Measurements from ENCODE around the gene AMBP.

The AMBP gene

DNA sequence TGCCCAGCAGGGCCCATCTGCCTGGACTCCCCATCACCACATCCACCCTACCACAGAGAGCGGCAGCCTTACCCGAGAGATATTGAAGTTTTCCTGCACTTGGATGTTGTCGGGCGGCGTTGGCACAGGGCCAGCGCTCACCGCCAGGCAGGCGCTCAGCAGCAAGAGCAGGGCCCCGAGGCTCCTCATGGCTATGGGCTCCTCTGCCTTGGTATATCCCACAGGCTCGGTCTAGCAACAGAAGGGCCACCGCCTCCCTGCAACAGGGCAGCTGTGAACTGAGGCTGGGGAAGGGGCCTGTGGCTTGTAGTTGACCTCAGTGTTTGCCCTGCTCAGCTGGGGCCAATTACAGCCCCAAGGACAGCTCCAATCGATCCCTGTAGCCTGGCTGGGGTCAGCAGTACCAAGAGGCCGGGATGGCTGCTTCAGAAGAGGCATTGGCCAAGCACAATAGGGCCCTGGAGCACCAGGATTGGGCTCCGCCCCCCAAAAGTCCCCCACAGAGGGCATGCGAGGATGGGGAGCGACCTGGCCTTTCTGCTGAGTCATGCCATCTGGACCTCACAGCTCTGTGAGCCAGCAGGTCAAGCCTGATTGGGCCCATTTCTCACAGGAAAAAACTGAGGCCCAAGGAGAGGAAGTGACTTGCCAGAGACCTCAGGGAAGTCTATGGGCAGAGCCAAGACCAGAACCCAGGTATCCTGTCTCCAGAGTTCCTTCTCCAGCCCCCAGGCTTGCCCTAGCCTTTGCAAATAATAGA, at the start of gene AMBP:
Gene AMBP, minus strand, starts transcription at position 280 of the 760 bp plus-strand sequence. Its CDS starts 91 bp downstream, at position 189.
- DNase-seq (ENCODE audit: low read depth in 2 of 2): no peak

GRCh38 chr9:114126247-114127060, 48.4 kb upstream of the AMBP start:
- DNase-seq (ENCODE audit: low read depth in 2 of 2): no peak

DNA sequence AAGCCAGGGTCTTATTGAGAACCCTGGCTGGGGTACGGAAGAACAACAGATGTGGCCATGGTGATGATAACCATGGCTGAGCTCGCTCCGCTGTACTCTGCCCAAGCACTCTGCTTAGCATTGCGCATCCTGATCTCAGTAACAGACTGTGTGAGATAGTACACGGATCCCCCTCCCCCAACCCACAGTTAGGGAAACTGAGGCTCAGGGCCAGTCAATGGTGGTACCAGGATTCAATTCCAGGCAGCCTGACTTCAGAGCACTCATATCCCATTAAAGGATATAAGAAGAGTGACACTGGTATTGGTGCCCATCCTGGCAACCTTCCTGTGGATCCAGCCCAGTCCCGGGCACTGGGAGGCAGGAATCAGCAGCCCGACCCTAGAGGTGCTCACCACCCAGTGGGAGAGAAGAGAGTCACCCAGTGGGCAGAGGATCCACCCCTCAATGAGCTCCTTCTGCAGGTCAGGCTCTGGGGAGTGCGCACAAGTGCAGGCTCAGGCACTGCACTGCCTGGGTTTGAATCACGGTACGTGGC, 47.4 kb upstream of the AMBP start:
- no peak for DNase-seq (ENCODE audit: low read depth in 2 of 2)

DNA sequence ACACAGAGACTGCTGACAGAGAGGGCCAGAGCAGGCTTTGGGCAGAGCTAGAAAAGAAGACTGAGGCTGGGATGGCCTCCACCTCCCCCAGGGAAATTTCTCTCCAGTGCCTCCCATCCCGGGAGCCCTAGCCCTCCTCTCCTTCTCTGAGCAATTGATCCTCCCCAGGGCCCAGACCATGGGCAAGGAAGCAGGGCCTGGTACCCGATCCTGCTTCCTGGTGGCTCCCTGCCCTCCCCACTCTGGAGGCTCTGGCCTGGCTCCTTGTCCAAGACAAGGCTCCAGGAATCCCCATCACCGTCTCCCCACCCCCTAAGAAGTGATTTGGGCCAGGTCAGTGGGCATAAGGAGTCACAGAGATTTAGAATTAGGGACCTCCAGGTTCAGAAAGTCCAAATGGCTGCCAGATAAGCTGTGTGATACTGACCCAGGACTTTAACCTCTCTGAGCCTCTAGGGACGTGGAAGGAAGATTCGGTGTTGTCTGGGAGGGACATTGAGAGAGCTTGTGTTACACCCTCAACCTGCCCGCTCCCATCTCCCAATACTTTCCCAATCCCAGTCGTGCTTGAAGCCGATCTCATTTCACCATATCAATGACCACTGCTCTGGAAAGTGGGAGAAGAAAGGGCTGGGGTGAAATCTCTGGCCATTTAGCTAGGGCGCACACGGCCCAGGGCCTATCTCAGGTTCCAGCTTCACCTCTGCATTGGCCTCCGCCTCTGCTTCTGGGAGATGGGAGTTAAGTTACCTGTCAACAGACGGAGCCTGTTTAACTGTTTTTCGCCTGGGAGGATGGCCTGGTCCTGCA, 46.8 kb upstream of the AMBP start:
- DNase-seq (ENCODE audit: low read depth in 2 of 2): no peak

- DNase-seq (ENCODE audit: low read depth in 2 of 2): no peak
These were observed 46.0 kb upstream of the AMBP start for GRCh38 chr9:114124138-114124537.

DNA sequence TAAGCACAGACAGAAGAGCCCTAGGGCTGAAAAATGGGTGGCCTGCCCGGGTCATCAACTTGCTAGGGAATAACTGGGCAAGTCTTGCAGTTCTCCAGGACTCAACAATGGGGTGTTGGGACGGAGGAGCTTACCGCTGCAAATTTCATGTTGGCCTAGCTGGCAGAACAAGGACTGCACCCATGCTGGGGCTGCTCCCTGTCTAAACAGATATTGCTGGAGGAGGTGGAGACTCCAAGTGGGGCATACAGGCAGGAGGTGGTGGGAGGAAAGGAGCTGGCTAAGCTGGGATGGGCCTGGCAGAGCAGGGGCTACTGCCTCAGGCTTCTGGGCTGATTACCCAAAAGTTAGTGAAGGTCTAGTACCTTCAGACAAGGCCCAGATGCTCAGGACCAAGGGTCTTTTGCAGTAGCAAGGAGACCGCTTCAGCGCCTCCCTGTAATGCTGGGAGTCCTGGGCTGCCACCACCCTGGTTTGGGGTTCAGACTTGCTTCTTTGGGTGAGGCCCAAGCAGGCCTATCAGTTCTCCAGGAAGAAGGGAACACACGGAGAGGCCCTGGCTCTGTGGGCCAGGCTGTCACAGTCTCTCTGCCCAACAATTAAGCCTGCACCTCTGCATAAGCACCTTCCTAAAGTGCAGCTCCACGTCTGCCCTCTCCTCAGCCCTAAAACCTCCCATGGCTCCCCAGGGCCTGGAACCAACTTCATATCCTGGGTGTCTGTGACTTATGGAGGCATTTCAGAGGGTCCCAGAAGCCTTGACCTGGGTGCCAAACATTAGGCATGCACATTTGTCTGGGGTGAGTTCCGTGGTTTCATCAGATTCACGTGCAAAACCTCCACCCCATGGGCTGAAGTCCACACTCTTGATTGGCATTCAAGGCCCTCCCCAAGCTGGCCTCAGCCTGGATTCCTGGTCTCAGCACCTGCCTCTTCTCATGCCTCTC, 45.2 kb upstream of the AMBP start:
- no peak for DNase-seq (ENCODE audit: low read depth in 2 of 2)

DNA sequence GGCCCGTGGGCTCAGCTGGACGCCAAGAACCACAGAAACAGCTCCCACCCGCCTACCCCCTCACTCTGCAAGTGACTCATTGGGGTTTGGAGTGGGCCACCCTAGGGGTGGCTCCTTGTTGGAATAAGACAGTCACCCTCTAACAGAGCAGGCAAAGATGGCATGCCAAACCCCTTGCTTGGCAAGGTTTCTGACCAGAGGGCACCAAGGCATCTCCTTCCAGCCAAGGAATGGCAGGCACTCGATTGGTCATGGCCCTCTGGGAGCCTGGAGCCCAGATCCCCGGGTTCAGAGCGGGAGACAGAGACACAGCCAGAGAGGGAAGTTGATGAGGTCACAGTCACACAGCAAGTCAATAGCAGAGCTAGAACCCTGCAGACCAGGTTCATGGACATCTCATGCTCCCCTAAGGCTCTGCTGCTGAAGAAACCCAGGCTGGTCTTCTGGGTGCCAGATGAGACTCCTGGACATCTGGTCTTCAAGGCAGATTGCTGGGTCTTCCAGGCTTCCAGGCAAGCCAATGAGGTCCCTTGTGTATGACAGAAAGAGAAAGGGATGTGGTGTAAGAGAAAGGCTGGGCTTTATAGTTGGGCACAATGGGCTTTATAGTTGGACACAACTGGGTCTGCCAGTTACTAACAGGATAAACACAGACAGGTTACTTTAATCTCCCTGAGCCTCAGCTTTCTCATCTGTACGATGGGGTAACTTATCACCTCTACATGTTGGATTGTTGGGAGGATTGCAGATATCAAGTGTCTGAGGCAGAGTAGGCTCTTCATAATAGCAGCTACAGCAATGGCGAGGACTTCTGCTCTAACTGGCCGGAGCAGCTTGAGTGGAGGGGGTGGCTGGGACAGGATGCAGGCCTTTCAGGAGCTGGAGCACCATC, 44.3 kb upstream of the AMBP start:
- no peak for DNase-seq (ENCODE audit: low read depth in 2 of 2)

- no peak for DNase-seq (ENCODE audit: low read depth in 2 of 2)
These were observed 43.4 kb upstream of the AMBP start for GRCh38 chr9:114121227-114122135.

- DNase-seq (ENCODE audit: low read depth in 2 of 2): no peak
These were observed 42.3 kb upstream of the AMBP start for GRCh38 chr9:114120192-114121014.

GRCh38 chr9:114119242-114120191, 41.4 kb upstream of the AMBP start:
- DNase-seq (ENCODE audit: low read depth in 2 of 2): no peak

DNA sequence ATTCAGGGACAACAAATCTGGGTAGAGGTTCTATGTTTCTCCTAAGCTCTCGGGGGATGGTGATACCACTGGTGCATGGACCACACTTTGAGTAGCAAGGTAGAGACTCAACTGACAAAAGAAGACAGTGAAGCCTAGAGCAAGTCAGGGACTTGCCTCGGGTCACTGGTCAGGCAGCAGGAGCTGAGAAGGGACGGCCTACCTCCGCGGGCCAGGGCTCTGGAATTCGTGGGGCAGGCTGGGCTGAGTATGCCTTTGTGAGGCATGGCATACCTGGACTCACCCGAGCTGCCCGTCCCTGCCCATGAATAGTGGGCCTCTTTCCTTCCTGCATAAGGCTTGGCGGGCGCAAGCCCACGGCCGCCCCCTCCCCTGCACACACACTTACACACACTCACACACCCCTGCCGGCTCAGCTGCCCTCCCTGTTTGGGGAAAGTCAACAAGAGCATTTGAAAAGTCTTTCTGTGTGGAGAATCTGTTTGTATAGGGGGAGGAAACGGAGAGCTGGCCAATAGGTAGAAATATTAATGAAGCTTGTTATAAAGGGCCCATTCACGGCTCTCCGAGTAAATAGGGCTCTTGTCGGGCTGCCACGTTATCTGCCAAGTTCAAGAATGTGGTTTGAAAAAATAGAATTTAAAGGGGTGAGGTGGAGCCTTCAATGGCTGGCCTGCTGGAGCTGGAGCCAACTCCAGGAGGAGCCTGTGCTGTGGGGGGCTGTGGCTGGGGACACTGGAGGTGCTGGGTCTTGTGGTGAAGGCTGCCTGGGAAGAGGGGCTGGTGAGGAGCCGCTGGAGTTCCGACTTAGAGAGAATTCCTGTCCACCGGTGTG, 40.1 kb upstream of the AMBP start:
- DNase-seq (ENCODE audit: low read depth in 2 of 2): no peak

- DNase-seq (ENCODE audit: low read depth in 2 of 2): no peak
These were observed 39.5 kb upstream of the AMBP start for GRCh38 chr9:114117614-114117995.

DNA sequence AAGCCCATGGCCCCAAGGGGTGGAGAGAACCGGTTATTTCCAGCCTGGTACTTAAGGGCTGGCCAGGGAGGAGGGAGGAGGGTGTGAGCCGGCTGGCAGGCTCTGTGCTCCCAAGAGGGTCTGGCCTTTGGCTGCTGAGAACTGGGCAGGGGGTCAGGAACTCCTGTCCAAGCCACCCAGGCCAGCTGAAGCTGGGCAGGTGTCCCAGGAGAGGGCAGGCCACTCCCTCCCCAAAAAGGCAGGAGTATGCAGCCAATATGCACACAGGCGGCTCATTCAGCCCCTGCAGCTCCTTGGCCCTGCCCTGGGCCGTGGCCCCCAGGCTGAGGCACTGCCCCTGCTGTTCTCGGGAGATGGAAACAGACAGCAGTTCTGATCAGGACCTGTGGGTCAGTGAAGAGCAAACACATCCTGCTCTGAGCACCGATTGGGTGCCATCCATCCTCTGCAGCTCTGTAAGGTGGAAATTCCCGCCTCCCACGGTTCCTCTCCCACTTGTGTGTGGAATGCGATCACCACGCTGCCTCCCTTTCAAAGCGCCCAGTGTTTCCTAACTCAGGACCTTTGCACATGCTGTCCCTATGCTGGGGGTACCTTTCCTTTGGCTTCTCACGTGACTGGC, 38.1 kb upstream of the AMBP start:
- DNase-seq (ENCODE audit: low read depth in 2 of 2): no peak

DNA sequence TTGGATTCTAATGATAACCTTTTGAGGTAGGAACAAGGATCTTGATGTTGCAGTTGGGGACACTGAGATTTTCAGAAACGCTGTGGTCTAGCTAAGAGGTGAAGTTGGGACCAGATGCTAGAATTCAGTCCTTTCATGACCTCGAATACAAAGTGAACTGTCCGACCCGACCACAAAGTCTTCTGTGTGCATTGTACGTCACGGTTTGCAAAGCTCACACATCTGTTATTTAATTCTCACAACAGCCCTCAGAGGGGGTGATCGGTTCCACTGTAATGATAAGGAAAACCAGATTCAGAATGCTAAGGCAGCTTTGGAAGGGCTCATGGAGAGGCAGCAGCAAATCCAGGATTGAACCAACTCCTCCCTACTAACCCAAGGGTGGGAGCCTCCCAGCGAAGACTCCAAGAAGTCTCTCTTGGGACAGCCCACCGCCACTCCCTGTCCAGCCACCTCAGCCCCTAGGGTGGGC, 37.6 kb upstream of the AMBP start:
- no peak for DNase-seq (ENCODE audit: low read depth in 2 of 2)

DNA sequence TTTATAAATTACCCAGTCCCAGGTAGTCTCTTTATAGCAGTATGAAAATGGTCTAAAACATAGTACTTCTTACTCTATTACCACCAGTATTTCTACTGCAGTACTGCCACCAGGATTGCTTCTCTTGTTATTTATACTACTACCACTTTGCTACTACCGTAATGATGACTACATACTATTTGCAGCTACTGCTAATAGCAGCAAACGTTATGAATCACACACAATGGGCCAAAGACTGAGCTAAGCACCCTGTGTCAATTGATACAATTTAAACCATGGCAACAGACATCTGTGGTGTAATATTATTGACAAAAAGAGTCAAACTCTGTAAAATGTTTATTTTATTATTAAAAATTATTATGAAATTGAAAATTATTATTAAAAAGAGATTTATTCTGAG, 36.3 kb upstream of the AMBP start:
- DNase-seq (ENCODE audit: low read depth in 2 of 2): no peak
